ENCODE results near the gene EPRS1.

Gene EPRS1

GRCh38 chr1:220067269-220068204, 21.2 kb upstream of the EPRS1 start:
- TF ChIP-seq TAF1 (IDR thresholded peaks at IDR 0.05; ENCODE audit: borderline replicate concordance, insufficient read depth, low read length) (no peak), POLR2AphosphoS5 (IDR thresholded peaks at IDR 0.05; ENCODE audit: low read depth, low read length) (no peak), FOXP2 (optimal IDR thresholded peaks at IDR 0.05; ENCODE audit: borderline replicate concordance, extremely low read depth, extremely low read length, insufficient read depth) (no peak), SIN3A (IDR thresholded peaks at IDR 0.05; ENCODE audit: borderline replicate concordance, insufficient read depth, low read length) (no peak), REST (IDR thresholded peaks at IDR 0.05; ENCODE audit: insufficient read depth in 1 of 2, low read depth in 2 of 2, low read length in 2 of 2) (no peak)

GRCh38 chr1:220062629-220063028, 16.3 kb upstream of the EPRS1 start:
- TF ChIP-seq POLR2AphosphoS5 (IDR thresholded peaks at IDR 0.05; ENCODE audit: low read depth, low read length), result no peak

- no peak for TF ChIP-seq SIN3A (IDR thresholded peaks at IDR 0.05; ENCODE audit: borderline replicate concordance, insufficient read depth, low read length)
- TF ChIP-seq POLR2AphosphoS5 (IDR thresholded peaks at IDR 0.05; ENCODE audit: low read depth, low read length), result no peak
- no peak for TF ChIP-seq FOXP2 (optimal IDR thresholded peaks at IDR 0.05; ENCODE audit: borderline replicate concordance, extremely low read depth, extremely low read length, insufficient read depth)
- TF ChIP-seq REST (IDR thresholded peaks at IDR 0.05; ENCODE audit: insufficient read depth in 1 of 2, low read depth in 2 of 2, low read length in 2 of 2), result no peak
- no peak for TF ChIP-seq TAF1 (IDR thresholded peaks at IDR 0.05; ENCODE audit: borderline replicate concordance, insufficient read depth, low read length)
Observed at GRCh38 chr1:220060876-220061275, 14.6 kb upstream of the EPRS1 start.

- TF ChIP-seq SIN3A (IDR thresholded peaks at IDR 0.05; ENCODE audit: borderline replicate concordance, insufficient read depth, low read length), result no peak
- TF ChIP-seq POLR2AphosphoS5 (IDR thresholded peaks at IDR 0.05; ENCODE audit: low read depth, low read length), result no peak
- no peak for TF ChIP-seq TAF1 (IDR thresholded peaks at IDR 0.05; ENCODE audit: borderline replicate concordance, insufficient read depth, low read length)
- no peak for TF ChIP-seq FOXP2 (optimal IDR thresholded peaks at IDR 0.05; ENCODE audit: borderline replicate concordance, extremely low read depth, extremely low read length, insufficient read depth)
- no peak for TF ChIP-seq REST (IDR thresholded peaks at IDR 0.05; ENCODE audit: insufficient read depth in 1 of 2, low read depth in 2 of 2, low read length in 2 of 2)
Observed at GRCh38 chr1:220056374-220056773, 10.1 kb upstream of the EPRS1 start.

- TF ChIP-seq REST (IDR thresholded peaks at IDR 0.05; ENCODE audit: insufficient read depth in 1 of 2, low read depth in 2 of 2, low read length in 2 of 2), result no peak
- TF ChIP-seq SIN3A (IDR thresholded peaks at IDR 0.05; ENCODE audit: borderline replicate concordance, insufficient read depth, low read length), result no peak
- TF ChIP-seq TAF1 (IDR thresholded peaks at IDR 0.05; ENCODE audit: borderline replicate concordance, insufficient read depth, low read length), result no peak
- no peak for TF ChIP-seq FOXP2 (optimal IDR thresholded peaks at IDR 0.05; ENCODE audit: borderline replicate concordance, extremely low read depth, extremely low read length, insufficient read depth)
- TF ChIP-seq POLR2AphosphoS5 (IDR thresholded peaks at IDR 0.05; ENCODE audit: low read depth, low read length), result no peak
Observed at GRCh38 chr1:220045356-220046051, 801 bp downstream of the EPRS1 start.

All from PFSK-1 (cell line).